GM21786 (cell line): ENCODE results near the gene IFNA1.
"Not testable (repeated sequence)": the region's sequence is repeated elsewhere in the genome, so short reads cannot be mapped to it uniquely, and the experiment has no call there.

ENCODE experiments used
- ATAC-seq: cut with Tn5 transposase; IDR thresholded peaks from one replicate; pipeline ENCODE4 v1.9.1; 2021; ENCODE audit not compliant: unreplicated experiment

Gene IFNA1

DNA sequence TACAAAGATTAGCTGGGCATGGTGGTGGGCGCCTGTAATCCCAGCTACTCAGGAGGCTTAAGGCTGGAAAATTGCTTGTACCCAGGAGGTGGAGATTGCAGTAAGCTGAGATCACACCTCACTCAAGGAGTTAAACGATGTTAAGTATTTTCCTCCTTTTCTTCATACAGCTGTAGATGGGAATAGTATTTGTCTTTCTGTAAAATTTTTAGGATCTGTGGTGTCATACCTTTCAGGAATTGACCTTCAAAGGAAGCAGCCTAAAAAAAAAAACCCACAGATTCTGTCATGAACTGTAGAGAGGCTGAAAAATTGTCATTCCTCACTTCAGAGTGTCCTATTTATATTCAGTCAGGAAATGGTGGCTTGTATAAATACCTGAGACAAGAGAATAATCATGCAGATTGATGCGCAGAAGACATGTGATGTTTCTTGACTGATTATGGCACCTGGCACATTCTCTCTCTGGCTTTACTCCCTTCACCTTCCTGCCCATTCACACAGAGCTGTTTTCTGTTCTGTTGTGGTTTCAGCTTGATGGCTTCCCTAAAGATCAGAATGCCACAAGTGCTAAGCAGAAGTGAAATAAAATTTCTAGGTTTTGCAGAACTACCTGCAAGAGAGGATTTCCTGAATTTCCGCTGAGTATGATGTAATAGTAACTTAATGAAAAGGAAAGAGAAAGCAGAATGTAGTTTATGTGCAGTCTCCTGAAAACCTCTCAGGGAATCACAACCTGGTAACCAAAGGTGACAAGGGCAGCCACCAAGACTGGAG is 3.8 kb downstream of the IFNA1 start:
- peak; percentile 90 for ATAC-seq

DNA sequence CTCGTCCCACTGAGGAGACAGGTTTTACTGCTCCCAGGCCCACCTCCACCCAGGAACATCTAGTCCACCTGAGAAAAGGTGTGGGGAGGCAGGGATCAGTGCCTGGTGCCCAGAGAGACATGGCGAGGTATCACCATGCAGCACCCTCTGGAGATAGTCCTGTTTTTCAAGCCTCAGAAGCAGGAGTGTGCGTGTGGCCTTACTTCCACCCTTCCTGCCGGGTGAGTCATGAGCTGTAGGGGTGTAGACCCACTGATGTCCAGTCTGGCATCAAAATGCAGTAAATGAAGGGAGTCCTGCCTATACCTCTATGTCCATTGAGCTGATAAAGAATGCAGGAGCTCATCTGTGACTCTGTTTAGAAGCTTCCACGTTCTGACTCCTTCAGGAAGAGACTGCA is 9.1 kb downstream of the IFNA1 start:
- ATAC-seq: not testable (repeated sequence)

DNA sequence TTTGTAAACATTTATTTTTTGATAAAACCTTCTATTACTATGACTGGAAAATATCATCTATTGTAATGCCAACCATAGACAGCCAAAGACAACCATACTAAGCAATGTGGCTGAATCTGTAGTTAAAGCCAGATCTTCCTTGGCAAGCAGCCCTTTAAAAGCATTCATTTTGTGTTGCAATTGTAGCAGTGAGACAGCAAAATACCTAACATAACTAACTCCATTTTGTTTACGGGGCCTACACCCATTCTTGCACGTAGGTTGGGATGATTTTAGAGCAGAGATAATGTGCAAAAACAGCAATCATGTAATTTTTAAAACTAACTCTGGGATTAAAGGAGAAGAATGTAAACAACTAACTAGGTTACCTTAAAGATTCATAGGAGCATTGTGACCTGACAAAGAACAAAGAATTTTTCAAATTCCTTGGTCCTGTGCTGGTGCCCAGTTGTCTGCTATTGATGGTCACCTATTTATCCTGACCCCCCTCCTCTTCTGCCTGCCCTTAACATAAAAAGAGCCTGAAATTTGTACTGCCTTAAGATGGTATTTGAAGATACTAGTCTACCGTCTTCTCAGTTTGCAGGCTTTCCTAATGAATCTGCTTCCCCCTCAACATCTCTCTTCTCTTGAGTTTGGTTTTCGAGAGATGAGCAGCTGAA is 10.6 kb downstream of the IFNA1 start:
- ATAC-seq: no peak

DNA sequence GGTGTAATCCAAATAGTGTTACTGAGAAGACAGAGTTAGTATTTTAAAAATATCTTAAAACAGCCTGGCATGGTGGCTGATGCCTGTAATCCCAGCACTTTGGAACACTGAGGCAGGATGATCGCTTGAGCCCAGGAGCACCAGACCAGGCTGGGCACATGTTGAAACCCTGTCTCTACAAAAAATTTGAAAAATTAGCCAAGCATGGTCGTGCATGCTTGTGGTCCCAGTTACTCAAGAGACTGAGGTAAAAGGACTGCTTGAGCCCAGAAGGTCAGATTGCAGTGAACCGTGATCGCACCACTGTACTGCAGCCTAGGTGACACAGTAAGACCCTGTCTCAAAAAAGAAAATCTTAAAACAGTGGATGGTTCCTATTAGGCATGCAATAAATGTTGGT is 12.4 kb downstream of the IFNA1 start:
- ATAC-seq: no peak

GRCh38 chr9:21454149-21454548 is 13.9 kb downstream of the IFNA1 start:
- no peak for ATAC-seq

DNA sequence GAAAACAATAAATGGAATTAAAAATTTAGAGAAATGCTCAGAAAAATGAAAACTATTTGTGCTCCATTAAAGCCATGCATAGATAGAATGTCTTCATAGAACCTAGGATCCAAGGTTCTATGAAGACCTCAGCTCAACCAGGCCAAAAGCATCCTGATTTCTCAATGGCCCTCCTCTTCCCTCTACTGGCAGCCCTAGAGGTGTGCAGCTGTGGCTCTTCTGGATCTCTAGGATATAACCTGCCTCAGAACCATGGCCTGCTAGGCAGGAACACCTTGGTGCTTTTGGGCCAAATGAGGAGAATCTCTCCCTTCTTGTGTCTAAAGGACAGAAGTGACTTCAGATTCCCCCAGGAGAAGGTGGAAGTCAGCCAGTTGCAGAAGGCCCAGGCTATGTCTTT is 15.1 kb downstream of the IFNA1 start:
- peak; percentile 95 for ATAC-seq

DNA sequence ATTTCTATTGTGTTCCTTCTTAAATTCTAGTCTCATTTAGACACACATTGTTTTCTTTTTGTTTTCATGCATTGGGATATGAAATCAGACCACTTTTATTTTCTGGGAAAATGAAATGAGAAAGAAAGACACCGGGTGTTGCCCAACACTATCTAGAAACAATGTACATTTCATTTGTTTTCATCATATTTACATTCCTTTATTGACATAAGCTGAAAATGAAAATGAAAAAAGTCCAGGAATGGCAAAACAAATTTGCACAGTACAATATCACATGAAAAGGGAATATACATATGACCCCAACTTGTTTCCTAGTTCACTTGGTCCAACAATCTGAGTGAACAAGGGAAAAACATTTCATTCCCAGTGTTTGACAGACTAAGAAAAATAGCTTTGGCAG is 21.1 kb downstream of the IFNA1 start:
- no peak for ATAC-seq

- no peak for ATAC-seq
Observed at GRCh38 chr9:21465138-21465537, 24.9 kb downstream of the IFNA1 start.

DNA sequence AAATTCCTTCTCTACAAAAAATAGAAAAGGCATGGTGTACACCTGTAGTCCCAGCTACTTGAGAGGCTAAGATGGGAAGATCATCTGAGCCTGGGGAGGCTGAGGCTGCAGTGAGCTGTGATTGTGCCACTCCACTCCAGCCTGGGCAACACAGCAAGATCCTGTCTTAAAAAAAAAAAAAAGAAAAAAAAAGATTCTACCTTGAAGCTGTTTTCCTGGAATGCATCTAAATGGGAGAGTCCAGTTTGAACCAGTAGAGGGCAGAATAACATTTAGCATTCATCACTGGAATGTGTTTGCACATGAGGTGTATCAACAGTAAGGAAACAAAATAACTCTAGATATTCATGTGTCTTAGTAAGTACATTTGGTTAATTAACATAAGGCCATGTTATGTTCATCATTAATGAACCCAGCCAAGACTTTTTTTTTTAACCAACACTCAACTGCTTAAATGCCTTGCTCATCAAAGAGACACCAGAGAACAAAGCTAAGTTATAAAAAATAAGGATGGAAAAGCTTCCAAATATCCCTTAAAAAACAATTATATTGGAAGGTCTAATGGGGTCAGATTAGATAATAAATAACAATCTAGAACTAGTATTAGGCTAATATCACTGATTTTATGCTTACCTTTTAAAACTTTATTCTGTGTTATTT is 25.8 kb downstream of the IFNA1 start:
- peak; percentile 74 for ATAC-seq

DNA sequence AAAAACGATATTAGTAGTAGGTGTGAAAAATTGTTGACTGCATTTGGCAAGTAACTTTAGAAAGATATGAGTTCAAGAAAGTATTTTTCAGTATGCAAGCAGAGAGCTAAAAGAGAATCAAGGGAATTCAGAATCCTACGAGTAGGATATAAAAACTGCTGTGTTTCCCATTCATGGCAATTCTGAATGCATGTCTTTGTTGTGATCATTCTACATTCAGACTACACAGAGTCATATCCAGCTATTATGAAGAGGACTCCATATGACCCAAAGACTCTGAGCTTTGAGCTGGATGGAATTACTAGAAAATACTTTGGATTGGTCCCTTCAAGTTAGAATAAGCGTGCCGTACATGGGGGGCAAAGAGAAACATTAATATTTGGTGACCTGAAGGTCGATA is 29.9 kb downstream of the IFNA1 start:
- no peak for ATAC-seq

GRCh38 chr9:21473236-21473635 is 33.0 kb downstream of the IFNA1 start:
- ATAC-seq: no peak

- ATAC-seq: no peak
Observed at GRCh38 chr9:21477466-21477865, 37.2 kb downstream of the IFNA1 start.

DNA sequence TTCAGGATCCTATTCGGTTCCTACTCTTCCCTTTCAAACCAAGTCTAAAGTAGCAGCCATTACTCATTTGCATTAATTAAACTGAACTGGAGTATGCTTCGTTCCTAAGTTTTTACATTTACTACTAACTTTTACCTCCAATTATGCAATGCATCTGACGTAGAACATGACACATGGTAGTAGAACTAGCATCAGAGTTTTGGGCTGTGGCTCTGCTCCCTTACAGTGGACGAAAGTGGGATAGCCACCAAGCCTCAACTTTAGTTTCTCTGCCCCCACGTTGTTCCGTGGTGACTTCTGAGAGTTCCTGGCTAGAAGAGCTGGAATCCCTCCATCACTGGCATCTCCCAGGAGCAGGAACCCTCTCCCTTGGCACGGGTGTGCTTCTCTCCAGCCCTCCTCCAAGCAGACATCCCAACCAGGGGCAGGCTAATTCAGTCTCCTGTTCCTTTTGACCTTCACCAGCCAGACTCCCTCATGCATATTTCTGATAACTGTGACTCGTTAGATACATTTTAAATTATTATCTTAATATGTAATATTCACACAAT is 39.0 kb downstream of the IFNA1 start:
- no peak for ATAC-seq

GRCh38 chr9:21481470-21482056 is 41.3 kb downstream of the IFNA1 start:
- ATAC-seq: peak; percentile 63

DNA sequence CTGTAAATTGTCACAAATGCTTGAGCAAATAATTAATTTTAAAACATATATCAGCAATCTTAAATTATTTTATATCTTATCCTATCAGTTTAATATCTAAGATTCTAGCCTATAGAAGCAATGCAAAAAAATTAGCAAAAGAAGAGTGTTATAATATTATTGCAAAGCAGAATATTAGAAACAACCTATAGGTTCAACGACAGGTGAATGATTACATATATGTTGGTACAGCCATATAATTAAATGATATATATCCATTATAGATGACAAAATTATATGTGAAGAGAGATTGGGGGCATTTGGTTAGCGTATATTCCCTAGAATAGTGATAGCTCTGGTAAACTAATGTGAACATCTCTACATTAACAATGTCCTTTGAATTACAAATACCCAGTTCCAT is 42.0 kb downstream of the IFNA1 start, which contains the start of gene IFNE:
IFNE (minus strand) TSS at position 101 of the 400 bp plus-strand sequence. CDS start 619 bp downstream, outside the sequence.
- no peak for ATAC-seq
